SK-N-SH treated with all-trans-retinoic acid at 6 μM for 48 hours (cell line): ENCODE results near the gene MUL1.

Source experiments
- ATAC-seq: fragments of 200-7000 bp; cut with Tn5 transposase; 3 replicates; pipeline ENCODE4 v1.9.1; 2020; ENCODE audit warnings: mild to moderate bottlenecking, moderate library complexity
- BACH2 ChIP-seq: fragments of 250-450 bp; sonication (Bioruptor Pico); IDR thresholded peaks from 2 replicates; pipeline ENCODE4 v1.9.0; 2021; ENCODE audit warnings: mild to moderate bottlenecking, borderline replicate concordance
- CSDC2 ChIP-seq: fragments of 250-450 bp; sonication (Bioruptor Pico); IDR thresholded peaks from 2 replicates; pipeline ENCODE4 v1.5.0; 2020; ENCODE audit warnings: mild to moderate bottlenecking, moderate library complexity
- ESRRG ChIP-seq: fragments of 250-450 bp; sonication (Bioruptor Pico); IDR thresholded peaks from 2 replicates; pipeline ENCODE4 v1.6.1; 2021; ENCODE audit warnings: mild to moderate bottlenecking
- GLIS3 ChIP-seq: fragments of 250-450 bp; sonication (Bioruptor Pico); IDR thresholded peaks from 2 replicates; pipeline ENCODE4 v1.5.0; 2020; ENCODE audit warnings: mild to moderate bottlenecking, moderate library complexity
- ISL1 ChIP-seq: fragments of 250-450 bp; sonication (Bioruptor Pico); IDR thresholded peaks from 2 replicates; pipeline ENCODE4 v2.1.2; 2022; ENCODE audit warnings: mild to moderate bottlenecking, moderate library complexity
- OSR1 ChIP-seq: fragments of 250-450 bp; sonication (Bioruptor Pico); IDR thresholded peaks from 2 replicates; pipeline ENCODE4 v1.8.0; 2022; ENCODE audit warnings: moderate library complexity, mild to moderate bottlenecking, inconsistent platforms
- PPARA ChIP-seq: fragments of 250-450 bp; sonication (Bioruptor Pico); IDR thresholded peaks from 2 replicates; pipeline ENCODE4 v1.5.0; 2020; ENCODE audit warnings: mild to moderate bottlenecking, borderline replicate concordance
- RARB ChIP-seq: fragments of 250-450 bp; sonication (Bioruptor Pico); IDR thresholded peaks from 2 replicates; pipeline ENCODE4 v1.8.0; 2021; ENCODE audit warnings: mild to moderate bottlenecking, moderate library complexity
- SNAI2 ChIP-seq: fragments of 250-450 bp; sonication (Bioruptor Pico); IDR thresholded peaks from 2 replicates; pipeline ENCODE4 v1.5.0; 2020; ENCODE audit warnings: mild to moderate bottlenecking, moderate library complexity
- TCF4 ChIP-seq: fragments of 250-450 bp; sonication (Bioruptor Pico); IDR thresholded peaks from 2 replicates; pipeline ENCODE4 v1.8.0; 2021; ENCODE audit warnings: mild to moderate bottlenecking, moderate library complexity, borderline replicate concordance
- TOX ChIP-seq: fragments of 250-450 bp; sonication (Bioruptor Pico); IDR thresholded peaks from 2 replicates; pipeline ENCODE4 v1.8.0; 2021; ENCODE audit warnings: mild to moderate bottlenecking, moderate library complexity, borderline replicate concordance
- ZC3H10 ChIP-seq: fragments of 250-450 bp; sonication (Bioruptor Pico); IDR thresholded peaks from 2 replicates; pipeline ENCODE4 v1.5.1; 2021; ENCODE audit warnings: mild to moderate bottlenecking, moderate library complexity
- ZFP3 ChIP-seq: fragments of 250-450 bp; sonication (Bioruptor Pico); IDR thresholded peaks from 2 replicates; pipeline ENCODE4 v1.5.0; 2020; ENCODE audit warnings: mild to moderate bottlenecking, moderate library complexity
- ZFP30 ChIP-seq: fragments of 450-650 bp; formaldehyde crosslinking; IDR thresholded peaks from 2 replicates; pipeline ENCODE4 v1.5.0; 2022; ENCODE audit warnings: mild to moderate bottlenecking, moderate library complexity
- ZNF565 ChIP-seq: fragments of 450-650 bp; formaldehyde crosslinking; conservative IDR thresholded peaks from 2 replicates; pipeline ENCODE4 v1.5.0; 2020; ENCODE audit warnings: low read depth, mild to moderate bottlenecking, moderate library complexity
- ZNF70 ChIP-seq: fragments of 450-650 bp; formaldehyde crosslinking; IDR thresholded peaks from 2 replicates; pipeline ENCODE4 v1.5.0; 2020; ENCODE audit warnings: mild to moderate bottlenecking, moderate library complexity
- ZNF8 ChIP-seq: fragments of 450-650 bp; formaldehyde crosslinking; IDR thresholded peaks from 2 replicates; pipeline ENCODE4 v1.5.0; 2020; ENCODE audit warnings: mild to moderate bottlenecking, moderate library complexity
- TF ChIP-seq, protein P1 (sequence below): fragments of 250-450 bp; sonication (Bioruptor Pico); IDR thresholded peaks from 2 replicates; pipeline ENCODE4 v1.5.1; 2020; ENCODE audit warnings: low read depth, mild to moderate bottlenecking, moderate library complexity
- TF ChIP-seq, protein P2 (sequence below): fragments of 250-450 bp; sonication (Bioruptor Pico); IDR thresholded peaks from 2 replicates; pipeline ENCODE4 v1.5.1; 2021; ENCODE audit warnings: mild to moderate bottlenecking, moderate library complexity
- TF ChIP-seq, protein P3 (sequence below): fragments of 250-450 bp; sonication (Bioruptor Pico); IDR thresholded peaks from 2 replicates; pipeline ENCODE4 v1.8.0; 2020; ENCODE audit warnings: mild to moderate bottlenecking, moderate library complexity, borderline replicate concordance
- TF ChIP-seq, protein P4 (sequence below): fragments of 250-450 bp; sonication (Bioruptor Pico); IDR thresholded peaks from 2 replicates; pipeline ENCODE4 v1.8.0; 2021; ENCODE audit warnings: low read depth, mild to moderate bottlenecking, moderate library complexity, borderline replicate concordance
- TF ChIP-seq, protein P5 (sequence below): fragments of 250-450 bp; sonication (Bioruptor Pico); IDR thresholded peaks from 2 replicates; pipeline ENCODE4 v1.5.0; 2020; ENCODE audit warnings: mild to moderate bottlenecking, moderate library complexity

The MUL1 gene

DNA sequence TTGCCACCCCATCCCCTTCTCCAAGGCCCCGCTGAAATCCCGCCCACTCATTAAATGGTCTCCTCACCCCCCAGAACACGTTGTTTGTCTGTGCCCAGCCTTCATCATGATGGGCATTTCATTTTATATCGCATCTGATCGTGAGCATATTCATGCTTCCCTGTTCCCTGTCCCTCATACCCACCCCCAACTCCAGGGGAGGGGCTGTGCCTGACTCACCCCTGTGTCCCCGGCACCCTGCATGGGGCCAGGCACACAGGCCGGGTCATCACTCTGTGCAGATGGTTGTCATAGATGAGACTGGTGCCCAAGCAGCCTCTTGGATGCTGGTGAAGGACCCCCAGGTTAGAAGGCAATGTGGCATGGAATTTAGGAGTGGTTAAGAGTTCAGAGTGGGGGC is 33.0 kb downstream of the MUL1 start:
- TF ChIP-seq ZNF70 (CRISPR knock-in tag) (no peak), BACH2 (CRISPR knock-in tag) (no peak), SNAI2 (no peak), ZFP30 (CRISPR knock-in tag) (no peak), ISL1 (no peak), ESRRG (CRISPR knock-in tag) (no peak), TOX (no peak), ZNF565 (CRISPR knock-in tag) (no peak), RARB (CRISPR knock-in tag) (no peak), OSR1 (CRISPR knock-in tag) (no peak)
- TF ChIP-seq, protein P1, sequence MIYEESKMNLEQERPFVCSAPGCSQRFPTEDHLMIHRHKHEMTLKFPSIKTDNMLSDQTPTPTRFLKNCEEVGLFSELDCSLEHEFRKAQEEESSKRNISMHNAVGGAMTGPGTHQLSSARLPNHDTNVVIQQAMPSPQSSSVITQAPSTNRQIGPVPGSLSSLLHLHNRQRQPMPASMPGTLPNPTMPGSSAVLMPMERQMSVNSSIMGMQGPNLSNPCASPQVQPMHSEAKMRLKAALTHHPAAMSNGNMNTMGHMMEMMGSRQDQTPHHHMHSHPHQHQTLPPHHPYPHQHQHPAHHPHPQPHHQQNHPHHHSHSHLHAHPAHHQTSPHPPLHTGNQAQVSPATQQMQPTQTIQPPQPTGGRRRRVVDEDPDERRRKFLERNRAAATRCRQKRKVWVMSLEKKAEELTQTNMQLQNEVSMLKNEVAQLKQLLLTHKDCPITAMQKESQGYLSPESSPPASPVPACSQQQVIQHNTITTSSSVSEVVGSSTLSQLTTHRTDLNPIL (CRISPR knock-in tag), result no peak
- TF ChIP-seq, protein P2, sequence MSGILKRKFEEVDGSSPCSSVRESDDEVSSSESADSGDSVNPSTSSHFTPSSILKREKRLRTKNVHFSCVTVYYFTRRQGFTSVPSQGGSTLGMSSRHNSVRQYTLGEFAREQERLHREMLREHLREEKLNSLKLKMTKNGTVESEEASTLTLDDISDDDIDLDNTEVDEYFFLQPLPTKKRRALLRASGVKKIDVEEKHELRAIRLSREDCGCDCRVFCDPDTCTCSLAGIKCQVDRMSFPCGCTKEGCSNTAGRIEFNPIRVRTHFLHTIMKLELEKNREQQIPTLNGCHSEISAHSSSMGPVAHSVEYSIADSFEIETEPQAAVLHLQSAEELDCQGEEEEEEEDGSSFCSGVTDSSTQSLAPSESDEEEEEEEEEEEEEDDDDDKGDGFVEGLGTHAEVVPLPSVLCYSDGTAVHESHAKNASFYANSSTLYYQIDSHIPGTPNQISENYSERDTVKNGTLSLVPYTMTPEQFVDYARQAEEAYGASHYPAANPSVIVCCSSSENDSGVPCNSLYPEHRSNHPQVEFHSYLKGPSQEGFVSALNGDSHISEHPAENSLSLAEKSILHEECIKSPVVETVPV (CRISPR knock-in tag), result no peak
- TF ChIP-seq, protein P3, sequence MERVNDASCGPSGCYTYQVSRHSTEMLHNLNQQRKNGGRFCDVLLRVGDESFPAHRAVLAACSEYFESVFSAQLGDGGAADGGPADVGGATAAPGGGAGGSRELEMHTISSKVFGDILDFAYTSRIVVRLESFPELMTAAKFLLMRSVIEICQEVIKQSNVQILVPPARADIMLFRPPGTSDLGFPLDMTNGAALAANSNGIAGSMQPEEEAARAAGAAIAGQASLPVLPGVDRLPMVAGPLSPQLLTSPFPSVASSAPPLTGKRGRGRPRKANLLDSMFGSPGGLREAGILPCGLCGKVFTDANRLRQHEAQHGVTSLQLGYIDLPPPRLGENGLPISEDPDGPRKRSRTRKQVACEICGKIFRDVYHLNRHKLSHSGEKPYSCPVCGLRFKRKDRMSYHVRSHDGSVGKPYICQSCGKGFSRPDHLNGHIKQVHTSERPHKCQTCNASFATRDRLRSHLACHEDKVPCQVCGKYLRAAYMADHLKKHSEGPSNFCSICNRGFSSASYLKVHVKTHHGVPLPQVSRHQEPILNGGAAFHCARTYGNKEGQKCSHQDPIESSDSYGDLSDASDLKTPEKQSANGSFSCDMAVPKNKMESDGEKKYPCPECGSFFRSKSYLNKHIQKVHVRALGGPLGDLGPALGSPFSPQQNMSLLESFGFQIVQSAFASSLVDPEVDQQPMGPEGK, result no peak
- no peak for ATAC-seq

DNA sequence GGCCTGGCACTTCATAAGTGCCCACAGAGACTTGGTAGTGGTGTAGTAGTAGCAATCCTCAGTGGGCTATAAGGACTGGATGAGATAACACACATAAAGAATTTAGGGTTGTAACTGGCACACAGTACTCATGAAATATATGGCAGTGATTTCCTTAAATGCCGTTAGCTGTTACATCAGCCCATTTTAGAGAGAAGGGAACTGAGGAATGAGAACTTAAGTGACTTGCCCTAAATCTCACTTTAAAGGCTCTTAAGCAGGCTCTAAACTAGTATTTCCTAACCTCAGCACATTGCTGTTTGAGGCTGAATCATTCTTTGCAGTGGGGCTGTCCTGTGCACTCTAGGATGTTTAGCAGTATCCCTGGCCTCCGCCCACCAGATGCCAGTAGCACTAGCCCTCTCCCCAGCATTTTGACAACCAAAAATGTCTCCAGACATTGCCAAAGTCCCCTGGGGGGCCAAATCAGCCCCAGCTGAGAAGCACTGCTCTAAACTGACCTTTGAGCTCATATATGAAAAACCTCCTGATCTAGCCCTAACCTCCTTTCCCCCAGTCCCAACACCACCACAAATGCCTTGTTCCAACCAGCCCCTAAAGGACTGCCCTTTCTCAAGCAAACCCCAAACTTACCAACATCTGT is 33.5 kb downstream of the MUL1 start:
- TF ChIP-seq, protein P2 (CRISPR knock-in tag), result no peak
- no peak for TF ChIP-seq SNAI2
- TF ChIP-seq, protein P1 (CRISPR knock-in tag), result no peak
- TF ChIP-seq CSDC2 (CRISPR knock-in tag), result no peak
- no peak for TF ChIP-seq PPARA (CRISPR knock-in tag)
- TF ChIP-seq, protein P4, sequence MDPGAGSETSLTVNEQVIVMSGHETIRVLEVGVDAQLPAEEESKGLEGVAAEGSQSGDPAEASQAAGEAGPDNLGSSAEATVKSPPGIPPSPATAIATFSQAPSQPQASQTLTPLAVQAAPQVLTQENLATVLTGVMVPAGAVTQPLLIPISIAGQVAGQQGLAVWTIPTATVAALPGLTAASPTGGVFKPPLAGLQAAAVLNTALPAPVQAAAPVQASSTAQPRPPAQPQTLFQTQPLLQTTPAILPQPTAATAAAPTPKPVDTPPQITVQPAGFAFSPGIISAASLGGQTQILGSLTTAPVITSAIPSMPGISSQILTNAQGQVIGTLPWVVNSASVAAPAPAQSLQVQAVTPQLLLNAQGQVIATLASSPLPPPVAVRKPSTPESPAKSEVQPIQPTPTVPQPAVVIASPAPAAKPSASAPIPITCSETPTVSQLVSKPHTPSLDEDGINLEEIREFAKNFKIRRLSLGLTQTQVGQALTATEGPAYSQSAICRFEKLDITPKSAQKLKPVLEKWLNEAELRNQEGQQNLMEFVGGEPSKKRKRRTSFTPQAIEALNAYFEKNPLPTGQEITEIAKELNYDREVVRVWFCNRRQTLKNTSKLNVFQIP (CRISPR knock-in tag), result no peak
- no peak for TF ChIP-seq ZNF565 (CRISPR knock-in tag)
- TF ChIP-seq ZC3H10 (CRISPR knock-in tag), result no peak
- no peak for TF ChIP-seq OSR1 (CRISPR knock-in tag)
- no peak for TF ChIP-seq RARB (CRISPR knock-in tag)
- no peak for TF ChIP-seq ZFP30 (CRISPR knock-in tag)
- no peak for TF ChIP-seq ZNF8 (CRISPR knock-in tag)
- no peak for TF ChIP-seq GLIS3
- TF ChIP-seq ESRRG (CRISPR knock-in tag), result no peak
- no peak for ATAC-seq

DNA sequence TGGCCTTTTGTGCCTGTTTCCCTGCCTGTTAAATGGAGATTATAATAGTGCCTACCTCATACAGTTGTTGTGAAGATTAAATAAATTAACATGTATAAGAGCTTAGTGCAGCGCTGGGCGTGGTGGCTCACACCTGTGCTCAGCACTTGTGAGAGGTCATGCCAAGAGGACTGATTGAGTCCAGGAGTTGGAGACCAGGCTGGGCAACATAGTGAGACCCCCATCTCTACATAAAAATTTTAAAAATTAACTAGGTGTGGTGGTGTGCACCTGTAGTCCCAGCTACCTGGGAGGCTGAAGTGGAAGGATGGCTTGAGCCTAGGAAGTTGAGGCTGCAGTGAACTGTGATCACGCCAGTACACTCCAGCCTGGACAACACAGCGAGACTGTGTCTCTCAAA is 34.1 kb downstream of the MUL1 start:
- no peak for ATAC-seq
- TF ChIP-seq ISL1, result no peak
- no peak for TF ChIP-seq ZC3H10 (CRISPR knock-in tag)
- TF ChIP-seq TOX, result no peak
- TF ChIP-seq, protein P5, sequence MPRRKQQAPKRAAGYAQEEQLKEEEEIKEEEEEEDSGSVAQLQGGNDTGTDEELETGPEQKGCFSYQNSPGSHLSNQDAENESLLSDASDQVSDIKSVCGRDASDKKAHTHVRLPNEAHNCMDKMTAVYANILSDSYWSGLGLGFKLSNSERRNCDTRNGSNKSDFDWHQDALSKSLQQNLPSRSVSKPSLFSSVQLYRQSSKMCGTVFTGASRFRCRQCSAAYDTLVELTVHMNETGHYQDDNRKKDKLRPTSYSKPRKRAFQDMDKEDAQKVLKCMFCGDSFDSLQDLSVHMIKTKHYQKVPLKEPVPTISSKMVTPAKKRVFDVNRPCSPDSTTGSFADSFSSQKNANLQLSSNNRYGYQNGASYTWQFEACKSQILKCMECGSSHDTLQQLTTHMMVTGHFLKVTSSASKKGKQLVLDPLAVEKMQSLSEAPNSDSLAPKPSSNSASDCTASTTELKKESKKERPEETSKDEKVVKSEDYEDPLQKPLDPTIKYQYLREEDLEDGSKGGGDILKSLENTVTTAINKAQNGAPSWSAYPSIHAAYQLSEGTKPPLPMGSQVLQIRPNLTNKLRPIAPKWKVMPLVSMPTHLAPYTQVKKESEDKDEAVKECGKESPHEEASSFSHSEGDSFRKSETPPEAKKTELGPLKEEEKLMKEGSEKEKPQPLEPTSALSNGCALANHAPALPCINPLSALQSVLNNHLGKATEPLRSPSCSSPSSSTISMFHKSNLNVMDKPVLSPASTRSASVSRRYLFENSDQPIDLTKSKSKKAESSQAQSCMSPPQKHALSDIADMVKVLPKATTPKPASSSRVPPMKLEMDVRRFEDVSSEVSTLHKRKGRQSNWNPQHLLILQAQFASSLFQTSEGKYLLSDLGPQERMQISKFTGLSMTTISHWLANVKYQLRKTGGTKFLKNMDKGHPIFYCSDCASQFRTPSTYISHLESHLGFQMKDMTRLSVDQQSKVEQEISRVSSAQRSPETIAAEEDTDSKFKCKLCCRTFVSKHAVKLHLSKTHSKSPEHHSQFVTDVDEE (CRISPR knock-in tag), result no peak
- TF ChIP-seq SNAI2, result no peak
- TF ChIP-seq, protein P3, result no peak
- TF ChIP-seq, protein P1 (CRISPR knock-in tag), result no peak
- no peak for TF ChIP-seq ZFP30 (CRISPR knock-in tag)
- no peak for TF ChIP-seq ZFP3 (CRISPR knock-in tag)
- TF ChIP-seq TCF4 (CRISPR knock-in tag), result no peak
